NB4 (cell line): Measurements from ENCODE around the gene CUX1.

Experiments used
- TF ChIP-seq, protein P1 (sequence below): IDR thresholded peaks from 2 replicates; pipeline ENCODE4 v1.6.1; 2011; ENCODE audit warnings: low read depth, low read length
- TF ChIP-seq, protein P2 (sequence below): IDR thresholded peaks from one replicate; pipeline ENCODE4 v1.5.1; 2012; ENCODE audit warnings: low read depth, low read length

DNA sequence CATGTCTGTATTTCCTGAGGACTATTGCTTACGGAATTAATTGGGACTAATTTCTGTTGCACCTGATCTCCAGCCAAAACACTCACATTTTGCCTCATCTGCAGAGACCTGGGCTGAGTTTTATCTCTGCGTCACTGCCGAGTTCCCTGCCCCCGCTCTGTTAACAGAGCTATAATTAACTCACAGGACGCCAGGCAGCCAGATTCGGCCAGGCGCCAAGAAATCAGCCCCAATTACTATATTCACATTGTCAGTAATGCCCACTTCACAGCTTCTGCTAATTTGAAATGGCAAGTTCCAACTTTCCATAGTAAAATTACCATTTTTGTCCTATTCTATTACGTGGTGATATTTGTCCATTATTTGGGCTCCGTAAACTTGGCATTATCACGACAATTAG, 130.5 kb downstream of the CUX1 start:
- TF ChIP-seq, protein P1, sequence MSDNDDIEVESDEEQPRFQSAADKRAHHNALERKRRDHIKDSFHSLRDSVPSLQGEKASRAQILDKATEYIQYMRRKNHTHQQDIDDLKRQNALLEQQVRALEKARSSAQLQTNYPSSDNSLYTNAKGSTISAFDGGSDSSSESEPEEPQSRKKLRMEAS = no peak
- TF ChIP-seq, protein P2, sequence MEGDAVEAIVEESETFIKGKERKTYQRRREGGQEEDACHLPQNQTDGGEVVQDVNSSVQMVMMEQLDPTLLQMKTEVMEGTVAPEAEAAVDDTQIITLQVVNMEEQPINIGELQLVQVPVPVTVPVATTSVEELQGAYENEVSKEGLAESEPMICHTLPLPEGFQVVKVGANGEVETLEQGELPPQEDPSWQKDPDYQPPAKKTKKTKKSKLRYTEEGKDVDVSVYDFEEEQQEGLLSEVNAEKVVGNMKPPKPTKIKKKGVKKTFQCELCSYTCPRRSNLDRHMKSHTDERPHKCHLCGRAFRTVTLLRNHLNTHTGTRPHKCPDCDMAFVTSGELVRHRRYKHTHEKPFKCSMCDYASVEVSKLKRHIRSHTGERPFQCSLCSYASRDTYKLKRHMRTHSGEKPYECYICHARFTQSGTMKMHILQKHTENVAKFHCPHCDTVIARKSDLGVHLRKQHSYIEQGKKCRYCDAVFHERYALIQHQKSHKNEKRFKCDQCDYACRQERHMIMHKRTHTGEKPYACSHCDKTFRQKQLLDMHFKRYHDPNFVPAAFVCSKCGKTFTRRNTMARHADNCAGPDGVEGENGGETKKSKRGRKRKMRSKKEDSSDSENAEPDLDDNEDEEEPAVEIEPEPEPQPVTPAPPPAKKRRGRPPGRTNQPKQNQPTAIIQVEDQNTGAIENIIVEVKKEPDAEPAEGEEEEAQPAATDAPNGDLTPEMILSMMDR = no peak
